Lower lobe of right lung (tissue), 2 donors: Measurements from ENCODE around the gene RPS5. TPM values are rescaled to one million over a fixed set of nuclear protein-coding genes. Genes with fewer than 3 reads are reported as not detected.

ENCODE experiments used
- ATAC-seq, 2 donors: fragments of 200-7000 bp; cut with Tn5 transposase; one replicate each; pipeline ENCODE4 v1.9.1; 2020 to 2022; ENCODE audit warnings: mild to moderate bottlenecking in 2 of 2, moderate library complexity in 2 of 2
- DNase-seq: peaks from one replicate; pipeline ENCODE4 v3.0.0-alpha.2; 2020
- H3K27ac ChIP-seq: fragments of 200-600 bp; one replicate; pipeline ENCODE4 v1.8.0; 2022
- H3K27me3 ChIP-seq: fragments of 200-600 bp; one replicate; pipeline ENCODE4 v1.8.0; 2022; ENCODE audit warnings: low read depth
- H3K36me3 ChIP-seq: fragments of 200-600 bp; one replicate; pipeline ENCODE4 v1.8.0; 2022; ENCODE audit warnings: mild to moderate bottlenecking
- H3K4me1 ChIP-seq: fragments of 200-600 bp; one replicate; pipeline ENCODE4 v1.8.0; 2022
- H3K4me3 ChIP-seq: fragments of 200-600 bp; one replicate; pipeline ENCODE4 v1.8.0; 2022; ENCODE audit warnings: mild to moderate bottlenecking
- H3K9me3 ChIP-seq: fragments of 200-600 bp; one replicate; pipeline ENCODE4 v1.8.0; 2022
- CTCF ChIP-seq: fragments of 200-600 bp; IDR thresholded peaks from one replicate; pipeline ENCODE4 v1.8.0; 2022; ENCODE audit warnings: antibody characterized with exemption, mild to moderate bottlenecking
- intact Hi-C: fragments of 100-400 bp; cut with DNase I; formaldehyde crosslinking; loops from one replicate; pipeline ENCODE4 v1.11.0; 2022
- total RNA-seq: library from RNA; stranded (reverse); fragmentation: NEBNext Ultra II Directional; extraction: Animal tissue kit (Norgen Biotek cat#: 25700); gene quantifications from one replicate; pipeline ENCODE4 v1.2.1, GENCODE V29; 2021
- donor health status: DM: no; HTN: yes; CAD: no; lungs with severe emphysema.

RPS5 gene
- total RNA-seq, 1 donor from 2014 or later, result 770 TPM

DNA sequence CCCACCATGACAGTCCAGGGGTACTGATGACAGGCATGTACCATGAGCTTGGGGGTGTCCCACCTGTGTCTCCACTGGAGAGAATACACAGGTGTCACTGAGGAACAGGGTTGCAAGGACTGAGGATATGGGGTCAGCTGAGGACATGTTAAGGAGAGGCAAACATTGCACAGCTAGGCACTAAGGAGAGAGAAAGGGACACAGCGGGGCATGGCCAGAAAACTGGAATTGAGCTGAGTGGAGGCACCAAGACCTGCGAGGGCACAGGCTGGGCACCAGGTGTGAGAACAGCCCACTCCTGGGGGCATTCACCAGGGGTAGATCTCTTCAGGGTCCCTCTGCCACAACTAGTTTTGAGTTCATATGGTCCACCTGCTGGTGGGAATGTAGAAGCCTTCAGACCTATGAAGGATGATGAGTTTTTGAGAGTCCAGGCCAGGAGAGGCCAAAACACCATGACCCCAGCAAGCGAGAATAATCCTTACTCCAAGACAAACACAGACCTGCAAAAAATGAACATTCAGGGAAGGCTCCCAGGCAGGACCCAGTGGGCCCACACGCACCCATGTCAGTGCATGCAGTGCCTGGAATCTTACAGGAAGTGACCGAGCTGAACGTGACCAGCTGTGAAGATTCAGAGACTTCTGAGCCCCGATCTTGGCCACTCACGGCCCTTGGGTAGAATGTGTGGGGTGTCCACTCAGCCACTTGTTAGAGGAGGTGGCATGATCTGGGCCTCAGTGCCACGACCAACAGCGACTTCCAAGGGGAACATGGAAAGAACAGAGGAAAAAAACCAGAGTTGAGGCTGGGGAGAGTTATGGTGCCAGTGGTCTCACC lies 20.0 kb downstream of the RPS5 start:
- Histone ChIP-seq H3K27me3 (no peaks in the 10 kb centered on the region), H3K9me3 (no peaks in the 10 kb centered on the region), H3K36me3 (no peaks in the 10 kb centered on the region), H3K27ac (peak overlapping the region; percentile 89), H3K4me1 (peaks cover 31% of the 10 kb centered on the region), H3K4me3 (peak overlapping the region; percentile 90)
- peak; percentile 12 for TF ChIP-seq CTCF
- DNase-seq (no peak), ATAC-seq (no peak)
- intact Hi-C loops, result no loop called here

DNA sequence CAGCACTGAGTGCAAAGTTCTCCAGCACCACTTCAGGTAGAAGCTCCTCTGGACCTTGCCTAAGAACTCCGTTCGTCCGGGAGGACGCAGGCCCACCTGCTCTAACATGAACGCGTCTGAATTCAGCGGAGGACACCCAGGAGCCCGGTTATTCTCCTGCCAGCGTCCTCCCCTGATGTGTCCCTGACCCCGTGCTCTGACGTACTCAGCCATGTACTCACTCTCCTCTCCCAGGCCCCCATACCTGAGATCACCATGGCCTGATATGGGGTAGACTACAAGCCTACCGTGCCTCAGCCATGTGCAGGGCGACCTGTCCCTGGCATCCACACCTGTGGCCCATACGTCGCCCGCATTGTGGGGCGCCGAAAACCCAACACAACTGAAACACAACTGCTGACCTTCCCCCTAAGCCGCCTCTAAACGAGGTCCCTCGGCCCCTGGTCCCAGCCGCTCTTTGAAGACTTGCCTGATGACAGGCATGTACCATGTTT lies 20.6 kb downstream of the RPS5 start:
- no peak for DNase-seq
- H3K36me3 ChIP-seq, result no peaks in the 10 kb centered on the region
- no peaks in the 10 kb centered on the region for H3K27me3 ChIP-seq
- intact Hi-C loops, result no loop called here
- peak overlapping the region; percentile 90 for H3K4me3 ChIP-seq
- H3K27ac ChIP-seq, result peak overlapping the region; percentile 89
- H3K9me3 ChIP-seq, result no peaks in the 10 kb centered on the region
- no peak for TF ChIP-seq CTCF
- H3K4me1 ChIP-seq, result peaks cover 28% of the 10 kb centered on the region
- ATAC-seq, result peak; percentile 16 to 21

GRCh38 chr19:58408152-58409009 lies 21.3 kb downstream of the RPS5 start, which contains the start of gene ZNF584:
TSS of gene ZNF584 (plus strand) at chr19:58408649. CDS start at chr19:58409148, 499 bp downstream.
- ATAC-seq, result peak; percentile 99

DNA sequence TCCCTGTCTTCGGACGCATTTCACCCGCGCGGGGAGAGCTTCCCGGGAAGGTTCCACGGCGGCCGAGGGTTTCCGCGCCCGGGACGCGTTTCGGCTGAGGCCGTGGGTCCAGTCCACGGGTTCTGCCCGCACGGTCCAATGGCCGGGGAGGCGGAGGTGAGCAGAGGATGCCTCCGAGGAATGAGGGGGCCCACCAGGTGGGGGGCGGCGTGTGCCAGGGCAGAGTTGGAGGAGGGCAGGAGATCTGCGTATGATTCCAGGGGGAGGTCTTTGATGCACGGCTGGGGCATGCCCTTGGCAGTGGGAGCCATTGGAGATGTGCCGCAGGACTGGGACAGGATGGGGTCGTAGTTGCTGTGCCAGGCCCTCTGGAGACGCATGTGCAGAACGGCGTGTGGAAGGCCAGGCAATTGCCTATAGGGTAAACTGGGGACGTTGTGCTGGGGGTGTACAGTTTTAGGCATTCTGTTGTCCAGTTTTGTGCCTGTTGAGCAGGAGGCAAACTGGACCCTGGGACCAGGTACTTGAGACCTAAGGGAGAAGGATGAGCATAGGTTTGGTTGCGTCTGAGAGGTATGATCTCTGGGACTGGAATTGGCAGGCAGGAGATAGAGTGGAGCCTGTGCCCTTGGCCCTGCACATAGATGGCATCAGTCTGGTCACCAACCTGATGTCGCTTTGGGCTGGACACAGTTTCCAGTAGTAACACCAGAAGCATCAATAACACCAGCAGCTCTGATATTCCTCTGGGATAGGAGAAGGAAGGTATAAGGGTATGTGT lies 22.1 kb downstream of the RPS5 start:
- peak overlapping the region; percentile 89 for H3K27ac ChIP-seq
- TF ChIP-seq CTCF, result no peak
- no peaks in the 10 kb centered on the region for H3K27me3 ChIP-seq
- intact Hi-C loops, result no loop called here
- DNase-seq (no peak), ATAC-seq (peak; percentile 31 to 39)
- H3K4me3 ChIP-seq, result peak overlapping the region; percentile 90
- peaks cover 3% of the 10 kb centered on the region for H3K36me3 ChIP-seq
- H3K4me1 ChIP-seq, result peaks cover 28% of the 10 kb centered on the region
- no peaks in the 10 kb centered on the region for H3K9me3 ChIP-seq

More at GRCh38 chr19:58408152-58409009, 21.3 kb downstream of the RPS5 start, which contains the start of gene ZNF584:
- peak within 1 kb of the TSS; percentile 90 for H3K4me3 ChIP-seq
- H3K36me3 ChIP-seq, result peaks cover 3% of the 10 kb centered on the region
- intact Hi-C loops, result no loop called here
- no peaks in the 10 kb centered on the region for H3K9me3 ChIP-seq
- H3K27me3 ChIP-seq, result no peaks in the 10 kb centered on the region
- TF ChIP-seq CTCF, result no peak
- DNase-seq, result peak; percentile 96
- H3K4me1 ChIP-seq, result peaks cover 28% of the 10 kb centered on the region
- peak within 1 kb of the TSS; percentile 89 for H3K27ac ChIP-seq

- Histone ChIP-seq H3K9me3 (no peaks in the 10 kb centered on the region), H3K27ac (no peak overlapping the region), H3K4me3 (no peak overlapping the region), H3K4me1 (no peaks in the 10 kb centered on the region), H3K27me3 (no peaks in the 10 kb centered on the region), H3K36me3 (peaks cover 52% of the 10 kb centered on the region)
- no peak for ATAC-seq
- TF ChIP-seq CTCF, result no peak
- no peak for DNase-seq
- intact Hi-C loops, result no loop called here
Observed at GRCh38 chr19:58416604-58417003, 29.5 kb downstream of the RPS5 start.
